CD4-positive, alpha-beta T cell treated with Interferon gamma for 1 hour (primary cell): Measurements from ENCODE around the gene CCDC172.

Source experiments
- DNase-seq: peaks from one replicate; pipeline ENCODE4 v3.0.0-alpha.2; 2020

CCDC172 gene

DNA sequence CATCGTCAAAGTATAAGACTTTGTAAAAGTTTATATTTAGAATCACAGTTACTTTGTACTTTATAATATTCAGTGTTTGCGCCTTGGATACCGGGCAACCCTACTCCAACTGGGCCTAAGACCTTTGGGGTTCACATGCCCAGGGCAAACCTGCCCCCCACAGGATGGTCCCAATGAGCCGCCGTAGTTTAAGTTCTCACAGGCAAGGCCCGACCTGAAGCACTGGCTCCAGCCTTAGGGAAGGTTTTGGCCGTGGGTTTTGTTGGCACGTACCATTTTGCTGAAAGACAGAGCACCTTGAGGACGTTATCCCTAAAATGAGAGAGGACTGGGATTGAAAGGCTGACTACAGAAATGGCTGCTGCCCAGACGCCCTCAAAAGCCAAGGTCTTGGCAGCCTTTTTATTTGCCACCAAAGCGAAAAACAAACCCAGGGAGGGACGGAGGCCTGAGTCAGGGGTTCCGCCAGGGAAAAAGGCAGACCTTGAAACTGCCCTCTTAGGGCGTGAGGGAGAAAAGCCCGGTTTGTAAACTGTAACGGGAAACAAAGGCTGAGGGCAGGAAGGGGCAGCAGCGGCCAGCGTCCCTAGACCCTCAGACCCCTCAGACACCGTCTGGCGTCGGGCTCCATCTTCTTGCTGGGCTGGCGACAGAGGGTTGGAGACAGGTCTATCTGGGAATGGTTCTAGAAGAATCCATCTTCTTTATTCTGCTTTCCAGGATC, at the start of gene CCDC172:
Gene CCDC172 (plus strand): TSS at position 222 of the 724 bp plus-strand sequence. CDS start 564 bp downstream, outside the sequence.
- no peak for DNase-seq

DNA sequence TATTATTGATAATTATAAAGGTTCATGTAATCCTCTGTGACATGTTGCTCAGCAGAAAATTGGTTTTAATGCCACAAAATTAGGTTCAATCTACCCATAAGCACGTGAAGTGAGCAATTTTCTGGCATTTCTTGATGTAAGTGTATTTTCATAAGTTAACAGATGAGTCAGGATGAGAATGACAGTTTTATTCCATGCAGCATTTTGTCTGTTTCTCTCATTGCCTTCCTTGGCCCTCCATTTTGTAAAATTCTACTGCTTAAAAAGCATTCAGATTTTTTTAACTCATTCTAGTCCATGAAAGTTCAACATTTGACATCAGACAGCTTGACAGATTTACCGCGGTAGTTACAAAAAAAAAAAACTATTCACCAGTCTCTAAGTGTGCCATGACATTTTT, 47.3 kb upstream of the CCDC172 start:
- no peak for DNase-seq

DNA sequence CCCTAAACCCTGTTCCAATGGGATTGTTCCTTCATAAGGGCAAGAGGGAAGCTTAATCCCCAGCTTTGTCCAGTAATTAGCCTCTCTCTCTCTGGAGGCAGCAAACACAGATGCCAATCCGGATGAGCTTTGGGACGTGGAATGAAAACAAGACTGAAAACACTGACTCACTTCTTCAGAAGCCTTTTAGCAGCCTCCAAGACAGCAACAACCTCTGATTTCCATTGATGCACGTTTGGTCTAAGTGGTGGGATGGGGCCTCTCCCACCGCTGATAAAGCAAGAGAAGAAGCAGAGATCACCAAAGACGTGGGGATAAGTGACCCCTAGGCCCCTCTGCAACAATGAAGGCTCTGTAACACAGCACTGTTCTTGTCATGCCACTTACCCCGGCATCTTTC, 45.4 kb upstream of the CCDC172 start:
- no peak for DNase-seq

DNA sequence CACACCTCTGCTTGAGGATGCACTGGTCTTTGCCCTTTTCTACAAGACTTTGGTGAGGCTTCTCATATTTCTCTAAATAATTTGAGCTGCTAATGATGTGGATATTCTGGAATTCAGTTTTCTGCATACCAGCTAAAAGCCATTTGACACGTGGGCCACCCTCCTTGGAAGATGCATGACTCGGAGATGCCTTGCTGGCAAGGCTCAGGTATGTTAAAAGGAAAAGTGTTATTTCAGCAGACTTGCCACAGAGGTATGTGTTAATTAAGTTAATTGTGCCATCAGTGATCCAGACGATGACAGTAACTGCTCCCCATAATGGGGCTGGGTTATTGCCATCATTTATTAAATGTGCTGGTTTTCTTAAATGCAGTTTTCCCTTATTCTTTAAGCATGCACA, 42.5 kb upstream of the CCDC172 start:
- no peak for DNase-seq

DNA sequence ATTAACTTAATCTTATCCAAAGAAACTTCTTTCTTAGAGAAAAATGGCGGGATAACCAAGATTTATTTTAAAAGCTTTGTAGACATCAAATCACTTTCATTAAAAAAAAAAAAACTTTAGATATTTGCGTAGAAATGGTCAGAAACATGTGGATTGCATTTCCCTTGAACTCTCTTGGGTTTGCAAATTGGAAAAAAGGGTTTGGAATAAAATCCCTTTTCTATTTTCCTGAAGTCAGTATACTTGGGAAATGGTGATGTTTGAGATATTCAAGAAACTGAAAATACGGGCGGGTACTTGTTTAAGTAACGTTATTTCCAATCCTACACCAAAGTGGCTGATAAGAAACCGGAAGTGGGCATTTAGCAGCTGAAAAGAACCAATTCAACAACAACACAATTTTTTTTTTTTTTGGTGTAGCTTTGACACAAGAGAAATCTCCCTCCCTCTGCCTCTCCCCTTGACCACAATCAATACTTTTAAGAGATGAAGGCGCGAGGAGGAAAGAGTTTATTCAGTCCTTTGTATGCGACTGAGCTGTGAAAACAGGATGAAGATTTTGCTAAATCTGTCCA, 37.5 kb upstream of the CCDC172 start:
- no peak for DNase-seq

DNA sequence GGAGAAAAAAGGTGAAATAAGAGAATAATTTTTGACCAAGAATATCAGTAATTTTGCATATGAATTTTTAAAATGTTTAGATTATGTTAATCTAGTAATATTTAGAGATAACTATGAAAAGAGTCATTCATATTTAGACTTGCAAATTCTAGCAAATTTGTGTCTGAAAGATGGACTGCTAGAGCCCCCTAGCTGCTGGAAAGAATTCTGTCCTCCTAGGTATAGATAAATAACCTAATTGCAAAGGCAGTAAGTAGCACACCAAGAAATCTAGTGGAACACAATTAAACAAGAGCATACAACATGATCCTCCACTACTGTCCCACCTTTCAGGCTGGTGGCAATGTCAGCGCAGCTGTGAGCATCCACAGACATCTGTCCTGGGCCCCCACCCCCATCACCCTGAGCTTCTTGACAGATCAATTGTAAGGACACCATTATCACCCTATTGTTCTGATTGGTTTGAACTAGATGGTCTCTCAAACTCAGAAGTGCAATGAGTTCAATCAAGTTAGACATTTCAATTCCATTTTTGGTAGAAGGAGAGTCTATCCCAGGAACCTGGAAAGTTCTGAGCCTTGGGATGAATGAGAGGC, 36.2 kb upstream of the CCDC172 start:
- DNase-seq = no peak

GRCh38 chr10:116289652-116290051, 34.6 kb upstream of the CCDC172 start:
- DNase-seq = no peak

GRCh38 chr10:116292493-116292892, 31.8 kb upstream of the CCDC172 start:
- DNase-seq = no peak

GRCh38 chr10:116296291-116296721, 27.9 kb upstream of the CCDC172 start:
- no peak for DNase-seq

- DNase-seq = no peak
These were observed 25.7 kb upstream of the CCDC172 start for GRCh38 chr10:116298586-116298985.

GRCh38 chr10:116300542-116300941, 23.7 kb upstream of the CCDC172 start:
- no peak for DNase-seq

GRCh38 chr10:116304923-116305322, 19.3 kb upstream of the CCDC172 start:
- DNase-seq = no peak

- DNase-seq = no peak
These were observed 17.4 kb upstream of the CCDC172 start for GRCh38 chr10:116306847-116307246.

- no peak for DNase-seq
These were observed 16.8 kb upstream of the CCDC172 start for GRCh38 chr10:116307455-116307854.

GRCh38 chr10:116311016-116311415, 13.2 kb upstream of the CCDC172 start:
- no peak for DNase-seq

GRCh38 chr10:116311706-116312490, 12.3 kb upstream of the CCDC172 start:
- DNase-seq = no peak

- DNase-seq = no peak
These were observed 11.7 kb upstream of the CCDC172 start for GRCh38 chr10:116312548-116312947.

GRCh38 chr10:116316503-116316902, 7.7 kb upstream of the CCDC172 start:
- no peak for DNase-seq

GRCh38 chr10:116324951-116325635, 845 bp downstream of the CCDC172 start:
- DNase-seq = no peak

- DNase-seq = no peak
These were observed 1.7 kb downstream of the CCDC172 start for GRCh38 chr10:116325987-116326386.

- no peak for DNase-seq
These were observed 4.9 kb downstream of the CCDC172 start for GRCh38 chr10:116329153-116329552.

GRCh38 chr10:116331815-116332214, 7.6 kb downstream of the CCDC172 start:
- DNase-seq = no peak

DNA sequence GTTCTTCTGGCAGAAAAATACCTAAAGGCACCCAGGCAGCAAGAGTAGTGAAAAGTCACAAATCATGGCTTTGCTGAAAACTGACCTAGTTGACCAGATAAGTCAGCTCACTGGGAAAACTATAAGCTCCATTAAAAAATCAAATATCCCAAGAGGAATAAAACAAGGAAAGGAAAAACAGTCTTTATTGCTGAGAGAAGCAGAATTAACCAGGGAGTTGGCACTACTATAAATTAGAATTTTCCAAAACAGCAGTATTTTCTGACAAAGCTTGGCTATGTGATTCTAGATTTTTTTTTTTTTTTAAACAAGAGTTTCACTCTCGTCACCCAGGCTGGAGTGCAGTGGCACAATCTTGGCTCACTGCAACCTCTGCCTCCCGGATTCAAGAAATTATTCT, 12.6 kb downstream of the CCDC172 start:
- DNase-seq = no peak
